H9 (cell line): ENCODE results near the gene NFATC2IP. TPM values are rescaled to one million over a fixed set of nuclear protein-coding genes. Genes with fewer than 3 reads are reported as not detected.

Experiments used
- DNase-seq: peaks from one replicate; pipeline ENCODE4 v3.0.0-alpha.2; 2017
- H2AFZ ChIP-seq: one replicate; pipeline ENCODE4 v1.6.1; 2013; ENCODE audit warnings: mild to moderate bottlenecking, low read length, control low read depth, moderate library complexity
- H2AK5ac ChIP-seq: 2 replicates; pipeline ENCODE4 v1.6.1; 2013; ENCODE audit warnings: low read length, control low read depth, mixed read lengths; ENCODE audit not compliant: insufficient read length
- H2BK120ac ChIP-seq: one replicate; pipeline ENCODE4 v1.6.1; 2013; ENCODE audit warnings: low read depth, mild to moderate bottlenecking, low read length, control low read depth, inconsistent platforms; ENCODE audit not compliant: poor library complexity, severe bottlenecking
- H2BK12ac ChIP-seq: 2 replicates; pipeline ENCODE4 v1.6.1; 2013; ENCODE audit warnings: low read length, control low read depth, mixed read lengths, low read depth; ENCODE audit not compliant: insufficient read length
- H2BK15ac ChIP-seq: 2 replicates; pipeline ENCODE4 v1.6.1; 2013; ENCODE audit warnings: low read depth, low read length, control low read depth
- H2BK20ac ChIP-seq: one replicate; pipeline ENCODE4 v1.6.1; 2013; ENCODE audit warnings: low read depth, mild to moderate bottlenecking, low read length, control low read depth, inconsistent platforms; ENCODE audit not compliant: poor library complexity, severe bottlenecking
- H2BK5ac ChIP-seq: 2 replicates; pipeline ENCODE4 v1.6.1; 2013; ENCODE audit warnings: low read length, control low read depth, mixed read lengths; ENCODE audit not compliant: insufficient read length
- H3K14ac ChIP-seq: 2 replicates; pipeline ENCODE4 v1.6.1; 2013; ENCODE audit warnings: low read length, control low read depth; ENCODE audit not compliant: insufficient read depth
- H3K18ac ChIP-seq: 2 replicates; pipeline ENCODE4 v1.6.1; 2013; ENCODE audit warnings: low read depth, mild to moderate bottlenecking, mixed read lengths, low read length, control low read depth; ENCODE audit not compliant: insufficient read length
- H3K23ac ChIP-seq: 2 replicates; pipeline ENCODE4 v1.6.1; 2013; ENCODE audit warnings: low read length, control low read depth, mixed read lengths, low read depth; ENCODE audit not compliant: insufficient read length
- H3K23me2 ChIP-seq: 2 replicates; pipeline ENCODE4 v1.6.1; 2013; ENCODE audit warnings: low read depth, mild to moderate bottlenecking, mixed read lengths, low read length, control low read depth; ENCODE audit not compliant: insufficient read length, poor library complexity, severe bottlenecking
- H3K27ac ChIP-seq: 2 replicates; pipeline ENCODE4 v1.5.1; 2013; ENCODE audit warnings: low read length, control low read depth, mixed read lengths, low read depth; ENCODE audit not compliant: insufficient read length
- H3K27me3 ChIP-seq: 2 replicates; pipeline ENCODE4 v1.6.1; 2013; ENCODE audit warnings: low read length, control low read depth, inconsistent platforms; ENCODE audit not compliant: insufficient read depth
- H3K4ac ChIP-seq: 2 replicates; pipeline ENCODE4 v1.6.1; 2013; ENCODE audit warnings: low read depth, mild to moderate bottlenecking, control low read depth, inconsistent platforms, low read length, moderate library complexity
- H3K4me1 ChIP-seq: 2 replicates; pipeline ENCODE4 v1.6.1; 2013; ENCODE audit warnings: low read length, control low read depth, inconsistent platforms; ENCODE audit not compliant: insufficient read depth
- H3K4me2 ChIP-seq: 2 replicates; pipeline ENCODE4 v1.6.1; 2013; ENCODE audit warnings: low read length, control low read depth, mixed read lengths; ENCODE audit not compliant: insufficient read length, insufficient read depth
- H3K56ac ChIP-seq: 2 replicates; pipeline ENCODE4 v1.6.1; 2013; ENCODE audit warnings: low read depth, mild to moderate bottlenecking, mixed read lengths, low read length, control low read depth; ENCODE audit not compliant: insufficient read length
- H3K79me1 ChIP-seq: 2 replicates; pipeline ENCODE4 v1.6.1; 2013; ENCODE audit warnings: low read depth, mild to moderate bottlenecking, moderate library complexity, low read length, control low read depth, inconsistent platforms; ENCODE audit not compliant: insufficient read depth, poor library complexity, severe bottlenecking
- H3K79me2 ChIP-seq: 2 replicates; pipeline ENCODE4 v1.6.1; 2013; ENCODE audit warnings: low read length, control low read depth, inconsistent platforms; ENCODE audit not compliant: insufficient read depth
- H3K9ac ChIP-seq: 2 replicates; pipeline ENCODE4 v1.6.1; 2013; ENCODE audit warnings: low read length, control low read depth, mixed read lengths; ENCODE audit not compliant: insufficient read length; ENCODE audit errors: extremely low read depth
- H3K9me3 ChIP-seq: one replicate; pipeline ENCODE4 v1.6.1; 2013; ENCODE audit warnings: low read depth, low read length, inconsistent platforms; ENCODE audit not compliant: control insufficient read depth
- H3T11ph ChIP-seq: one replicate; pipeline ENCODE4 v1.6.1; 2013; ENCODE audit warnings: mild to moderate bottlenecking, low read length, control low read depth, inconsistent platforms
- H4K20me1 ChIP-seq: one replicate; pipeline ENCODE4 v1.6.1; 2013; ENCODE audit not compliant: control insufficient read depth, insufficient read length, insufficient read depth
- H4K5ac ChIP-seq: 2 replicates; pipeline ENCODE4 v1.6.1; 2013; ENCODE audit warnings: low read depth, mild to moderate bottlenecking, mixed read lengths, low read length, control low read depth; ENCODE audit not compliant: insufficient read length
- H4K8ac ChIP-seq: replicated peaks from 2 replicates; pipeline ENCODE4 v1.6.1; 2013; ENCODE audit warnings: low read length, control low read depth, mixed read lengths, low read depth; ENCODE audit not compliant: insufficient read length
- H4K91ac ChIP-seq: 2 replicates; pipeline ENCODE4 v1.6.1; 2013; ENCODE audit warnings: low read depth, mild to moderate bottlenecking, moderate library complexity, mixed read lengths, low read length, control low read depth; ENCODE audit not compliant: insufficient read length
- H3K27ac Mint-ChIP-seq, 3 experiments: 2 replicates in 2 of 3; 3 replicates in 1 of 3; pipeline ENCODE4 v1.8.0; 2020 to 2021; ENCODE audit warnings: mixed read lengths in 3 of 3, mild to moderate bottlenecking in 1 of 3, moderate library complexity in 1 of 3
- H3K27me3 Mint-ChIP-seq: 2 replicates; pipeline ENCODE4 v1.8.0; 2021; ENCODE audit warnings: low read depth, mild to moderate bottlenecking, moderate library complexity, mixed read lengths
- H3K36me3 Mint-ChIP-seq, 3 experiments: 2 replicates in 2 of 3; 3 replicates in 1 of 3; pipeline ENCODE4 v1.8.0; 2020 to 2021; ENCODE audit warnings: low read depth in 3 of 3, mixed read lengths in 3 of 3; ENCODE audit not compliant: insufficient read depth in 1 of 3
- H3K4me1 Mint-ChIP-seq, 2 experiments: 2 replicates each; pipeline ENCODE4 v1.8.0; 2020; ENCODE audit warnings: mixed read lengths in 2 of 2
- H3K4me3 Mint-ChIP-seq, 2 experiments: 2 replicates in 1 of 2; 3 replicates in 1 of 2; pipeline ENCODE4 v1.8.0; 2020 to 2021; ENCODE audit warnings: mild to moderate bottlenecking in 2 of 2, mixed read lengths in 2 of 2, moderate library complexity in 1 of 2
- H3K9me3 Mint-ChIP-seq, 2 experiments: 2 replicates in 1 of 2; 3 replicates in 1 of 2; pipeline ENCODE4 v1.8.0; 2020; ENCODE audit warnings: mild to moderate bottlenecking in 2 of 2, mixed read lengths in 2 of 2, moderate library complexity in 1 of 2
- CTCF ChIP-seq: fragments of 200-600 bp; sonication (generic); conservative IDR thresholded peaks from 3 replicates; pipeline ENCODE4 v1.8.0; 2021; ENCODE audit warnings: antibody characterized with exemption, mild to moderate bottlenecking
- WGBS: extraction: QIAGEN DNeasy Blood & Tissue Kit; methylation state at CpG from one replicate; pipeline ENCODE4 v1.1.7; 2013; ENCODE audit warnings: missing lambda C conversion rate, low lambda C conversion rate, mixed read lengths; ENCODE audit not compliant: insufficient read length; ENCODE audit errors: extremely low coverage; 5-methylcytosine and 5-hydroxymethylcytosine counted together
- total RNA-seq: library from RNA; stranded (reverse); gene quantifications from 2 replicates; pipeline ENCODE4 v1.2.1, GENCODE V29; 2021

The NFATC2IP gene
- total RNA-seq, 1 experiment from 2014 or later: 73.8 TPM

DNA sequence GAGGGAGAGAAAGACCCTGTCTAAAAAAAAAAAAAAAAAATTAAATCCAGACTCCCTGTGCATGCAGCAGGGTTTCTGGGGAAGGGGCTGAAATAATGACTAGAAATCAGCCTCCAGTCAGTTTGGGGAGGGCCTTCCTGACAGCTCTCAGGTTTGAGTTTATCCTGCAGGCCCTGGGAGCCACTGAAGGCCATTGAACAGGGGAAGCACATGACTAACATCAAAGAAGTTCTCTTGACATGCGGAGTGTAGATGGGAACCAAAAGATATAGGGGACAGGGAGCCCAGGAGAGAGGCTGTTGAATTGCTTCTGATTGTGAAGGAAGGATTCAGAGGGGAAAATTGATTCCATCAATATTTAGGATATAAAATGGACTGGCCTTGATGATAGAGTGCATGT, 22.9 kb upstream of the NFATC2IP start:
- Histone ChIP-seq H3K27me3 (no peaks in the 10 kb centered on the region), H3K79me1 (no peaks in the 10 kb centered on the region), H3K27ac (no peak overlapping the region)

More for the DNA sequence above, 22.9 kb upstream of the NFATC2IP start:
- Histone ChIP-seq H2BK120ac (no peak overlapping the region), H2BK20ac (no peak overlapping the region), H3K14ac (no peak overlapping the region), H3K79me2 (no peaks in the 10 kb centered on the region), H4K8ac (no peak overlapping the region), H2AFZ (no peak overlapping the region), H3K23me2 (peaks cover 12% of the 10 kb centered on the region), H3T11ph (no peak overlapping the region), H3K4me2 (no peak overlapping the region), H3K56ac (no peak overlapping the region), H2BK5ac (no peak overlapping the region), H3K9me3 (no peaks in the 10 kb centered on the region), H4K5ac (no peak overlapping the region), H2AK5ac (no peak overlapping the region), H3K18ac (no peak overlapping the region), H2BK15ac (no peak overlapping the region), H4K20me1 (no peaks in the 10 kb centered on the region), H3K4ac (no peak overlapping the region), H2BK12ac (no peak overlapping the region), H3K9ac (peak overlapping the region; percentile 18), H4K91ac (no peak overlapping the region), H3K4me1 (no peaks in the 10 kb centered on the region), H3K23ac (no peak overlapping the region)
- no CpG with 5 or more reads among the region's 1 CpG for WGBS
- Mint-ChIP-seq H3K27me3 (no peaks in the 10 kb centered on the region; the same call in 1 of the 2 replicates), H3K27ac (no peak overlapping the region; a peak in 1 of 7 replicates), H3K4me1 (peaks cover 17 to 21% of the 10 kb centered on the region in 2 experiments), H3K36me3 (no peaks in the 10 kb centered on the region), H3K9me3 (no peaks in the 10 kb centered on the region), H3K4me3 (no peak overlapping the region)
- no peak for TF ChIP-seq CTCF
- DNase-seq: no peak
